K562 (cell line): ENCODE measurements around the gene PTPRT. TPM values are rescaled to one million over a fixed set of nuclear protein-coding genes. Genes with fewer than 3 reads are reported as not detected.

Source experiments
- ATAC-seq: fragments of 200-7000 bp; cut with Tn5 transposase; 3 replicates; pipeline ENCODE4 v1.9.1; 2020; ENCODE audit warnings: moderate library complexity
- BruUV-seq: library from RNA; stranded (reverse); fragments of 400-500 nt; replicated peaks from 2 replicates; lab custom pipeline; 2021; lab: Mats Ljungman, UMichigan
- CTCF ChIA-PET: fragments of 300-600 bp; formaldehyde crosslinking; extraction: SDS; loops from one replicate; lab custom pipeline; 2021; ENCODE audit warnings: low intra/inter-chr PET ratio; lab: Yijun Ruan, JAX
- POLR2A ChIA-PET: fragments of 300-600, 350-650 bp; sonication (Branson Sonifier 250); formaldehyde crosslinking; extraction: SDS; loops from one replicate; lab custom pipeline; 2021; ENCODE audit warnings: antibody characterized with exemption, inconsistent platforms; lab: Yijun Ruan, JAX
- DNase-seq, 4 experiments: peaks; one replicate each; pipeline versions ENCODE4 v3.0.0 to v3.0.0-alpha.2; 2011 to 2018; ENCODE audit warnings: low spot score in 3 of 4, mixed read lengths in 3 of 4; ENCODE audit errors: extremely low read depth in 1 of 4
- FAIRE-seq: peaks from 2 replicates; lab custom pipeline; 2011; peaks lifted over from hg19 to GRCh38; lab: Jason Lieb, UNC
- H2AFZ ChIP-seq: 2 replicates; pipeline ENCODE4 v1.6.0; 2011; ENCODE audit warnings: low read depth, low read length, control low read depth, inconsistent platforms
- H3K27ac ChIP-seq: fragments of 200-600 bp; 3 replicates; pipeline ENCODE4 v1.8.0; 2011; ENCODE audit warnings: low read depth, mild to moderate bottlenecking, control low read depth, inconsistent platforms, low read length, moderate library complexity, mixed read lengths; ENCODE audit errors: extremely low read depth
- H3K27me3 ChIP-seq, 2 experiments: fragments of 300-600 bp in 1 of 2; 2 replicates in 1 of 2; 3 replicates in 1 of 2; pipeline versions ENCODE4 v1.6.0 to v1.8.0; 2011; ENCODE audit warnings: inconsistent platforms in 2 of 2, low read length in 2 of 2, mild to moderate bottlenecking in 1 of 2, mixed read lengths in 1 of 2, moderate library complexity in 1 of 2; ENCODE audit not compliant: control insufficient read depth in 2 of 2, insufficient read depth in 2 of 2
- H3K36me3 ChIP-seq: fragments of 300-600 bp; 3 replicates; pipeline ENCODE4 v1.8.0; 2011; ENCODE audit warnings: mild to moderate bottlenecking, low read length, inconsistent platforms; ENCODE audit not compliant: control insufficient read depth, insufficient read depth
- H3K4me1 ChIP-seq, 2 experiments: fragments of 200-600 bp in 1 of 2; replicated peaks in 1 of 2; 2 replicates in 1 of 2; 3 replicates in 1 of 2; pipeline versions ENCODE4 v1.5.1 to v1.8.0; 2011; ENCODE audit warnings: inconsistent platforms in 2 of 2, low read length in 2 of 2, mild to moderate bottlenecking in 1 of 2, mixed read lengths in 1 of 2, moderate library complexity in 1 of 2; ENCODE audit not compliant: control insufficient read depth in 2 of 2, insufficient read depth in 2 of 2
- H3K4me2 ChIP-seq: 2 replicates; pipeline ENCODE4 v1.6.1; 2011; ENCODE audit warnings: low read length, control low read depth, inconsistent platforms, mixed read lengths; ENCODE audit not compliant: insufficient read depth
- H3K4me3 ChIP-seq: fragments of 200-600 bp; sonication (generic), shearing (Covaris generic); 2 replicates; pipeline ENCODE4 v1.5.1; 2016; ENCODE audit warnings: control low read depth, inconsistent platforms
- H3K79me2 ChIP-seq: fragments of 200-600 bp; 3 replicates; pipeline ENCODE4 v1.8.0; 2011; ENCODE audit warnings: low read length, inconsistent platforms; ENCODE audit not compliant: control insufficient read depth, insufficient read depth
- H3K9ac ChIP-seq, 2 experiments: 2 replicates each; pipeline versions ENCODE4 v1.6.0 to v1.6.1; 2011; ENCODE audit warnings: low read depth in 2 of 2, low read length in 2 of 2, control low read depth in 1 of 2, inconsistent platforms in 1 of 2, mild to moderate bottlenecking in 1 of 2, mixed read lengths in 1 of 2; ENCODE audit not compliant: insufficient read depth in 1 of 2
- H3K9me1 ChIP-seq: one replicate; pipeline ENCODE4 v1.6.0; 2011; ENCODE audit warnings: inconsistent platforms, mild to moderate bottlenecking, low read length, moderate library complexity; ENCODE audit not compliant: control insufficient read depth, insufficient read depth
- H3K9me3 ChIP-seq: replicated peaks from 2 replicates; pipeline ENCODE4 v1.5.1; 2011; ENCODE audit warnings: low read depth, low read length, inconsistent platforms; ENCODE audit not compliant: control insufficient read depth, insufficient read depth
- H4K20me1 ChIP-seq: replicated peaks from 2 replicates; pipeline ENCODE4 v1.6.1; 2011; ENCODE audit warnings: low read length, inconsistent platforms, mixed read lengths; ENCODE audit not compliant: control insufficient read depth, insufficient read depth
- BDP1 ChIP-seq: IDR thresholded peaks from 3 replicates; pipeline ENCODE4 v1.6.1; 2011; ENCODE audit not compliant: insufficient read length, insufficient read depth
- CBX2 ChIP-seq: fragments of 200-600 bp; sonication (generic); IDR thresholded peaks from one replicate; pipeline ENCODE4 v1.6.1; 2012; ENCODE audit warnings: mild to moderate bottlenecking, low read length, inconsistent platforms; ENCODE audit not compliant: insufficient read depth, poor library complexity, severe bottlenecking
- FOS ChIP-seq: IDR thresholded peaks from 3 replicates; pipeline ENCODE4 v1.6.1; 2011; ENCODE audit not compliant: insufficient read length; ENCODE audit errors: extremely low read depth
- GTF2B ChIP-seq: IDR thresholded peaks from 2 replicates; pipeline ENCODE4 v1.6.1; 2011; ENCODE audit not compliant: insufficient read length; ENCODE audit errors: extremely low read depth
- HOXB6 ChIP-seq: fragments of 250-450 bp; sonication (Bioruptor Pico); IDR thresholded peaks from 2 replicates; pipeline ENCODE4 v1.5.1; 2022; ENCODE audit warnings: mild to moderate bottlenecking, borderline replicate concordance
- KDM1A ChIP-seq, 2 experiments: fragments of 450-650 bp; IDR thresholded peaks; 2 replicates each; pipeline ENCODE4 v1.6.1; 2016; ENCODE audit warnings: mild to moderate bottlenecking in 2 of 2
- PHB2 ChIP-seq: fragments of 450-650 bp; IDR thresholded peaks from 2 replicates; pipeline ENCODE4 v1.6.1; 2017; ENCODE audit warnings: low read depth
- SMAD4 ChIP-seq: fragments of 250-450 bp; sonication (Bioruptor Pico); conservative IDR thresholded peaks from 2 replicates; pipeline ENCODE4 v1.8.0; 2021; ENCODE audit warnings: inconsistent platforms, mild to moderate bottlenecking, moderate library complexity
- THRB ChIP-seq: fragments of 450-650 bp; formaldehyde crosslinking; conservative IDR thresholded peaks from 2 replicates; pipeline ENCODE4 v1.4.0; 2022; ENCODE audit warnings: mild to moderate bottlenecking, missing genetic modification characterization
- ZEB2 ChIP-seq: fragments of 450-650 bp; IDR thresholded peaks from 2 replicates; pipeline ENCODE4 v1.6.1; 2016
- ZNF717 ChIP-seq: fragments of 250-450 bp; sonication (Bioruptor Pico); IDR thresholded peaks from 2 replicates; pipeline ENCODE4 v1.5.0; 2021
- WGBS: fragments of 100-300 bp; shearing (Covaris generic); methylation state at CpG from one replicate; pipeline ENCODE4 v1.1.6; 2016; ENCODE audit warnings: low coverage, mixed read lengths; ENCODE audit not compliant: insufficient coverage; ENCODE audit errors: missing lambda C conversion rate; 5-methylcytosine and 5-hydroxymethylcytosine counted together
- in situ Hi-C: fragments of 300-500 bp; cut with MboI; formaldehyde crosslinking; loops from 4 replicates; pipeline ENCODE4 v1.15.0; 2018; ENCODE audit warnings: inconsistent platforms, mixed read lengths
- intact Hi-C: fragments of 100-400 bp; cut with micrococcal nuclease; formaldehyde crosslinking; loops from 2 replicates; pipeline ENCODE4 v1.14.2; 2022
- polyA plus RNA-seq, 8 experiments: library from polyadenylated mRNA; depleted of rRNA in 4 of 8; stranded (reverse) in 5 of 8; unstranded in 3 of 8; fragments of >200 nt; fragmentation: Nextera tagmentation in 2 of 8; fragmentation: Illumina TruSeq in 1 of 8; extraction: Ambion mirVana in 2 of 8; extraction: Trizol in 1 of 8; gene quantifications; 2 replicates each; pipeline versions ENCODE4 v1.2.1 to v1.2.3, GENCODE V29; 2011 to 2014; ENCODE audit warnings: inconsistent platforms in 1 of 8, missing spikeins in 1 of 8
- total RNA-seq, 7 experiments: library from RNA; depleted of rRNA in 6 of 7; stranded (reverse); fragments of >200 nt in 6 of 7; fragmentation: Illumina TruSeq in 2 of 7; extraction: Trizol in 2 of 7; gene quantifications; 2 replicates each; pipeline versions ENCODE4 v1.2.1 to v1.2.3, GENCODE V29; 2011 to 2021; ENCODE audit warnings: low replicate concordance in 1 of 7
- TF ChIP-seq, protein P1 (sequence below): fragments of 200-400 bp; formaldehyde crosslinking; IDR thresholded peaks from 2 replicates; pipeline ENCODE4 v1.6.1; 2017; ENCODE audit warnings: mild to moderate bottlenecking, low read depth, low read length, moderate library complexity
- TF ChIP-seq, protein P2 (sequence below): sonication (generic); formaldehyde crosslinking; IDR thresholded peaks from 2 replicates; pipeline ENCODE4 v1.8.1; 2023; ENCODE audit warnings: mild to moderate bottlenecking, missing genetic modification reagents
- TF ChIP-seq, protein P3 (sequence below): fragments of 450-650 bp; conservative IDR thresholded peaks from 2 replicates; pipeline ENCODE4 v1.6.1; 2016; ENCODE audit warnings: missing genetic modification characterization, low read depth, mild to moderate bottlenecking, control low read depth, missing compliant biosample characterization

PTPRT gene
- total and polyA plus RNA-seq, 9 of the 15 experiments (the other 6 are each of a cell fraction or from before 2014, with no cell fraction given): not detected

DNA sequence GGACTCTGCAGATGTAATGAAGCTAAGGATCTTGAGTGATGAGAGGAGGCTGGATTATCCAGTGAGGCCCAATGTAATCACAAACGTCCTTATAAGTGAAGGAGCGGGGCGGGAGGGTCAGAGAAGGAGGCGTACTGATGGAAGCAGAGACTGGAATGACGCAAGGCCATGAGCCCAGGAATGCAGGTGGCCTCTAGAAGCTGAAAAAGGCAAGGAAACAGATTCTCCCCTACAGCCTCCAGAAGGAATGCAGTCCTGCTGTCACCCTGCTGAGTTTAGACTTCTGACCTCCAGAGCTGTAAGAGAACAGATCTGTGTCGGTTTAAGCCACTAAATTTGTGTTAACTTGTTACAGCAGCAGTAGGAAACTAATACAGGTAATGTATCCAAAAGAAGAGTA is 227.9 kb downstream of the PTPRT start:
- Histone ChIP-seq H3K79me2 (no peaks in the 10 kb centered on the region), H3K4me2 (no peak overlapping the region), H3K27ac (no peak overlapping the region), H3K27me3 (peaks cover 0 to 7% of the 10 kb centered on the region in 2 experiments; a peak in 1 of 5 replicates), H2AFZ (no peak overlapping the region), H3K9me3 (no peaks in the 10 kb centered on the region), H3K9ac (no peak overlapping the region), H3K4me1 (no peaks in the 10 kb centered on the region), H3K36me3 (no peaks in the 10 kb centered on the region), H3K4me3 (no peak overlapping the region), H3K9me1 (no peaks in the 10 kb centered on the region), H4K20me1 (no peaks in the 10 kb centered on the region)
- in situ Hi-C loops: no loop called here
- DNase-seq (no peak), FAIRE-seq (no peak), ATAC-seq (no peak)
- CTCF ChIA-PET: no interaction called here
- POLR2A ChIA-PET: interaction anchor here (0.6 kb wide), 1 partner anchor 124 kb away, joined by 3 read pairs; no protein-coding TSS in a partner anchor
- no TSS peak for BruUV-seq
- WGBS: 0% methylated on average over 6 of the region's 6 CpGs
- intact Hi-C loops: no loop called here
- no peak for TF ChIP-seq FOS
- no peak for TF ChIP-seq BDP1
- TF ChIP-seq ZEB2: no peak
- TF ChIP-seq, protein P1, sequence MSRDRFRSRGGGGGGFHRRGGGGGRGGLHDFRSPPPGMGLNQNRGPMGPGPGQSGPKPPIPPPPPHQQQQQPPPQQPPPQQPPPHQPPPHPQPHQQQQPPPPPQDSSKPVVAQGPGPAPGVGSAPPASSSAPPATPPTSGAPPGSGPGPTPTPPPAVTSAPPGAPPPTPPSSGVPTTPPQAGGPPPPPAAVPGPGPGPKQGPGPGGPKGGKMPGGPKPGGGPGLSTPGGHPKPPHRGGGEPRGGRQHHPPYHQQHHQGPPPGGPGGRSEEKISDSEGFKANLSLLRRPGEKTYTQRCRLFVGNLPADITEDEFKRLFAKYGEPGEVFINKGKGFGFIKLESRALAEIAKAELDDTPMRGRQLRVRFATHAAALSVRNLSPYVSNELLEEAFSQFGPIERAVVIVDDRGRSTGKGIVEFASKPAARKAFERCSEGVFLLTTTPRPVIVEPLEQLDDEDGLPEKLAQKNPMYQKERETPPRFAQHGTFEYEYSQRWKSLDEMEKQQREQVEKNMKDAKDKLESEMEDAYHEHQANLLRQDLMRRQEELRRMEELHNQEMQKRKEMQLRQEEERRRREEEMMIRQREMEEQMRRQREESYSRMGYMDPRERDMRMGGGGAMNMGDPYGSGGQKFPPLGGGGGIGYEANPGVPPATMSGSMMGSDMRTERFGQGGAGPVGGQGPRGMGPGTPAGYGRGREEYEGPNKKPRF: no peak
- TF ChIP-seq, protein P2, sequence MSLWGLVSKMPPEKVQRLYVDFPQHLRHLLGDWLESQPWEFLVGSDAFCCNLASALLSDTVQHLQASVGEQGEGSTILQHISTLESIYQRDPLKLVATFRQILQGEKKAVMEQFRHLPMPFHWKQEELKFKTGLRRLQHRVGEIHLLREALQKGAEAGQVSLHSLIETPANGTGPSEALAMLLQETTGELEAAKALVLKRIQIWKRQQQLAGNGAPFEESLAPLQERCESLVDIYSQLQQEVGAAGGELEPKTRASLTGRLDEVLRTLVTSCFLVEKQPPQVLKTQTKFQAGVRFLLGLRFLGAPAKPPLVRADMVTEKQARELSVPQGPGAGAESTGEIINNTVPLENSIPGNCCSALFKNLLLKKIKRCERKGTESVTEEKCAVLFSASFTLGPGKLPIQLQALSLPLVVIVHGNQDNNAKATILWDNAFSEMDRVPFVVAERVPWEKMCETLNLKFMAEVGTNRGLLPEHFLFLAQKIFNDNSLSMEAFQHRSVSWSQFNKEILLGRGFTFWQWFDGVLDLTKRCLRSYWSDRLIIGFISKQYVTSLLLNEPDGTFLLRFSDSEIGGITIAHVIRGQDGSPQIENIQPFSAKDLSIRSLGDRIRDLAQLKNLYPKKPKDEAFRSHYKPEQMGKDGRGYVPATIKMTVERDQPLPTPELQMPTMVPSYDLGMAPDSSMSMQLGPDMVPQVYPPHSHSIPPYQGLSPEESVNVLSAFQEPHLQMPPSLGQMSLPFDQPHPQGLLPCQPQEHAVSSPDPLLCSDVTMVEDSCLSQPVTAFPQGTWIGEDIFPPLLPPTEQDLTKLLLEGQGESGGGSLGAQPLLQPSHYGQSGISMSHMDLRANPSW (CRISPR knock-in tag): no peak
- no peak for TF ChIP-seq CBX2
- no peak for TF ChIP-seq HOXB6 (CRISPR knock-in tag)
- no peak for TF ChIP-seq PHB2
- no peak for TF ChIP-seq SMAD4
- TF ChIP-seq, protein P3, sequence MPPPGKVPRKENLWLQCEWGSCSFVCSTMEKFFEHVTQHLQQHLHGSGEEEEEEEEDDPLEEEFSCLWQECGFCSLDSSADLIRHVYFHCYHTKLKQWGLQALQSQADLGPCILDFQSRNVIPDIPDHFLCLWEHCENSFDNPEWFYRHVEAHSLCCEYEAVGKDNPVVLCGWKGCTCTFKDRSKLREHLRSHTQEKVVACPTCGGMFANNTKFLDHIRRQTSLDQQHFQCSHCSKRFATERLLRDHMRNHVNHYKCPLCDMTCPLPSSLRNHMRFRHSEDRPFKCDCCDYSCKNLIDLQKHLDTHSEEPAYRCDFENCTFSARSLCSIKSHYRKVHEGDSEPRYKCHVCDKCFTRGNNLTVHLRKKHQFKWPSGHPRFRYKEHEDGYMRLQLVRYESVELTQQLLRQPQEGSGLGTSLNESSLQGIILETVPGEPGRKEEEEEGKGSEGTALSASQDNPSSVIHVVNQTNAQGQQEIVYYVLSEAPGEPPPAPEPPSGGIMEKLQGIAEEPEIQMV (tag): no peak
- TF ChIP-seq ZNF717: no peak
- TF ChIP-seq THRB (CRISPR knock-in tag): no peak
- no peak for TF ChIP-seq GTF2B
- TF ChIP-seq KDM1A (IDR thresholded peaks at IDR 0.05): no peak
